Spleen (tissue), 7 donors: ENCODE measurements around the gene NUCB2.

Experiments
- POLR2A ChIP-seq, 3 donors: fragments of 450-650 bp; IDR thresholded peaks; one replicate each; pipeline ENCODE4 v1.5.1; 2017; ENCODE audit warnings: antibody characterized with exemption in 3 of 3, mild to moderate bottlenecking in 1 of 3
- TF ChIP-seq, protein P1 (sequence below), 11 experiments: fragments of 200-600 bp in 7 of 11; fragments of 450-650 bp in 4 of 11; sonication (generic) in 4 of 11; IDR thresholded peaks in 8 of 11; conservative IDR thresholded peaks in 3 of 11; 1 replicate in 7 of 11; 2 replicates in 4 of 11; pipeline versions ENCODE4 v1.4.0 to v1.8.0; 2016 to 2021; ENCODE audit warnings: antibody characterized with exemption in 11 of 11, inconsistent platforms in 4 of 11, mild to moderate bottlenecking in 1 of 11
- donor health status: DM: no; HTN: no; CAD: no; lungs with moderate emphysema.
- donor health status: DM: no; HTN: no; CAD: no.
- donor health status: DM: no; HTN: no; CAD: no.

DNA sequence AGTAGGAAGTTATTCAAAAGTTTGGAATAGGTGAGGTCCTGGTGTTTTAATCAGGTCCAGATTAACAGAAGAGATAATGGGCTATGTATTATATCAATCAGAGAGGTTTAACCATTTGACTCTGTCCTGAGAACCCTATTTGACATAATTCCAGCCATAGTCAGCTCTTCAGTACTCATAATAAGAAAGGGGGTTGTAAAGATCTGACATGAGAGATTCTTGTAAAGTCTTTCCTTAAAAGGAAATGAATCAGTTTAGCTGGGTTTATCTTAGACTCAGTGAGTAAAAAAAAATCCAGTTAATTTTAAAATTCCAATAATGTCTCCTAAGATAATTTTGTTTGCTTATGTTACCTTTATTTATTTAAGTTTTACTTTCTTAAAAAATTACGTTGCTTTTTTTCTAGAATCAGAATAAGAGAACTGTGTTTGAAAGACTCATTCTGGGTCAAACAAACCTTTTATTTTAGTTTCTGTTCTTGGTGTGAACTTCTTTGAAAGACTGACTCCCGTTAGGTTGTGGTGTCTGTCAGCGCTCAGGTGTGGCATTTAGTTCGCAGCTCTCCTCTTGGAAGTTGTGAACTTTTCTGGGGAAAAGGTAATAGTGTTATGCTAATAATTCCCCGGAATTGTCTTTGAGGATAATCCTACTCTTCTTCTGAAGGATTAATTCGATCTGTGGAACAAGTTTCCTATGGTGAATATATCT lies 20.5 kb downstream of the NUCB2 start:
- TF ChIP-seq, protein P1, sequence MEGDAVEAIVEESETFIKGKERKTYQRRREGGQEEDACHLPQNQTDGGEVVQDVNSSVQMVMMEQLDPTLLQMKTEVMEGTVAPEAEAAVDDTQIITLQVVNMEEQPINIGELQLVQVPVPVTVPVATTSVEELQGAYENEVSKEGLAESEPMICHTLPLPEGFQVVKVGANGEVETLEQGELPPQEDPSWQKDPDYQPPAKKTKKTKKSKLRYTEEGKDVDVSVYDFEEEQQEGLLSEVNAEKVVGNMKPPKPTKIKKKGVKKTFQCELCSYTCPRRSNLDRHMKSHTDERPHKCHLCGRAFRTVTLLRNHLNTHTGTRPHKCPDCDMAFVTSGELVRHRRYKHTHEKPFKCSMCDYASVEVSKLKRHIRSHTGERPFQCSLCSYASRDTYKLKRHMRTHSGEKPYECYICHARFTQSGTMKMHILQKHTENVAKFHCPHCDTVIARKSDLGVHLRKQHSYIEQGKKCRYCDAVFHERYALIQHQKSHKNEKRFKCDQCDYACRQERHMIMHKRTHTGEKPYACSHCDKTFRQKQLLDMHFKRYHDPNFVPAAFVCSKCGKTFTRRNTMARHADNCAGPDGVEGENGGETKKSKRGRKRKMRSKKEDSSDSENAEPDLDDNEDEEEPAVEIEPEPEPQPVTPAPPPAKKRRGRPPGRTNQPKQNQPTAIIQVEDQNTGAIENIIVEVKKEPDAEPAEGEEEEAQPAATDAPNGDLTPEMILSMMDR (IDR thresholded peaks at IDR 0.05 in 8 of 11, conservative IDR thresholded peaks at IDR 0.05 in 3 of 11): no peak
- no peak for TF ChIP-seq POLR2A (IDR thresholded peaks at IDR 0.05)
